GM23338 (cell line): ENCODE measurements around the gene MTHFD1L. TPM values are rescaled to one million over a fixed set of nuclear protein-coding genes. Genes with fewer than 3 reads are reported as not detected.

Experiments used
- ATAC-seq: fragments of 200-7000 bp; cut with Tn5 transposase; 3 replicates; pipeline ENCODE4 v1.9.1; 2020
- DNase-seq: peaks from one replicate; pipeline ENCODE4 v3.0.0-alpha.2; 2015; ENCODE audit warnings: low spot score
- H2AFZ ChIP-seq: fragments of 200-600 bp; sonication (generic); 2 replicates; pipeline ENCODE4 v1.8.0; 2016; ENCODE audit warnings: antibody characterized with exemption, mild to moderate bottlenecking, moderate library complexity
- H3F3A ChIP-seq: fragments of 200-600 bp; sonication (generic); replicated peaks from 2 replicates; pipeline ENCODE4 v1.8.0; 2017; ENCODE audit warnings: antibody characterized with exemption, mixed run types, low read depth
- H3K27ac ChIP-seq: fragments of 200-600 bp; sonication (generic); 2 replicates; pipeline ENCODE4 v1.6.1; 2016; ENCODE audit warnings: low read depth
- H3K27me3 ChIP-seq: fragments of 200-600 bp; sonication (generic); 2 replicates; pipeline ENCODE4 v1.8.0; 2016; ENCODE audit warnings: mild to moderate bottlenecking, mixed run types, moderate library complexity; ENCODE audit not compliant: insufficient read depth
- H3K36me3 ChIP-seq: fragments of 200-600 bp; sonication (generic); 2 replicates; pipeline ENCODE4 v1.8.0; 2016; ENCODE audit warnings: mild to moderate bottlenecking; ENCODE audit not compliant: insufficient read depth
- H3K4me1 ChIP-seq: fragments of 200-600 bp; sonication (generic); 2 replicates; pipeline ENCODE4 v1.8.0; 2016; ENCODE audit warnings: mild to moderate bottlenecking, moderate library complexity; ENCODE audit not compliant: insufficient read depth
- H3K4me2 ChIP-seq: fragments of 200-600 bp; sonication (generic); 2 replicates; pipeline ENCODE4 v1.7.1; 2017; ENCODE audit warnings: mixed run types
- H3K4me3 ChIP-seq: fragments of 200-600 bp; sonication (generic); 2 replicates; pipeline ENCODE4 v1.6.1; 2016; ENCODE audit warnings: mixed run types
- H3K79me2 ChIP-seq: fragments of 200-600 bp; sonication (generic); replicated peaks from 2 replicates; pipeline ENCODE4 v1.8.0; 2017; ENCODE audit warnings: mild to moderate bottlenecking; ENCODE audit not compliant: insufficient read depth
- H3K9me2 ChIP-seq: fragments of 200-600 bp; sonication (generic); 2 replicates; pipeline ENCODE4 v1.8.0; 2017; ENCODE audit not compliant: insufficient read depth
- H4K20me1 ChIP-seq: fragments of 200-600 bp; sonication (generic); replicated peaks from 2 replicates; pipeline ENCODE4 v1.8.0; 2017; ENCODE audit warnings: mild to moderate bottlenecking; ENCODE audit not compliant: insufficient read depth
- H3K27ac Mint-ChIP-seq: 2 replicates; pipeline ENCODE4 v1.8.0; 2020; ENCODE audit warnings: inconsistent platforms, mild to moderate bottlenecking, moderate library complexity, mixed read lengths
- H3K27me3 Mint-ChIP-seq: 3 replicates; pipeline ENCODE4 v1.8.0; 2022; ENCODE audit warnings: low read depth, mild to moderate bottlenecking, moderate library complexity, mixed read lengths, inconsistent platforms; ENCODE audit not compliant: insufficient read depth, poor library complexity
- H3K36me3 Mint-ChIP-seq: 3 replicates; pipeline ENCODE4 v1.8.0; 2021; ENCODE audit warnings: low read depth, mild to moderate bottlenecking, inconsistent platforms, moderate library complexity, mixed read lengths
- H3K4me1 Mint-ChIP-seq: 3 replicates; pipeline ENCODE4 v1.8.0; 2020; ENCODE audit warnings: mild to moderate bottlenecking, inconsistent platforms, mixed read lengths
- H3K4me3 Mint-ChIP-seq: 3 replicates; pipeline ENCODE4 v1.8.0; 2021; ENCODE audit warnings: moderate library complexity, mild to moderate bottlenecking, inconsistent platforms, mixed read lengths
- H3K9me3 Mint-ChIP-seq: 3 replicates; pipeline ENCODE4 v1.8.0; 2020; ENCODE audit warnings: moderate library complexity, mild to moderate bottlenecking, inconsistent platforms, mixed read lengths
- EZH2 ChIP-seq: fragments of 200-600 bp; sonication (generic); IDR thresholded peaks from one replicate; pipeline ENCODE4 v1.8.0; 2017; ENCODE audit warnings: antibody characterized with exemption, mild to moderate bottlenecking, low read depth; ENCODE audit not compliant: unreplicated experiment
- JUNB ChIP-seq: IDR thresholded peaks from one replicate; pipeline ENCODE4 v1.6.1; 2016; ENCODE audit warnings: antibody characterized with exemption; ENCODE audit not compliant: unreplicated experiment
- NANOG ChIP-seq: IDR thresholded peaks from 2 replicates; pipeline ENCODE4 v1.6.1; 2016; ENCODE audit warnings: antibody characterized with exemption, borderline replicate concordance
- STAT1 ChIP-seq: IDR thresholded peaks from one replicate; pipeline ENCODE4 v1.6.1; 2016; ENCODE audit warnings: antibody characterized with exemption; ENCODE audit not compliant: unreplicated experiment
- ZNF114 ChIP-seq: fragments of 250-450 bp; sonication (Bioruptor Pico); IDR thresholded peaks from 2 replicates; pipeline ENCODE4 v1.5.0; 2020; ENCODE audit warnings: mild to moderate bottlenecking, moderate library complexity
- ZNF331 ChIP-seq: fragments of 250-450 bp; sonication (Bioruptor Pico); IDR thresholded peaks from 2 replicates; pipeline ENCODE4 v1.5.0; 2020; ENCODE audit warnings: low read depth, mild to moderate bottlenecking, moderate library complexity
- ZNF462 ChIP-seq: fragments of 250-450 bp; sonication (Bioruptor Pico); IDR thresholded peaks from 2 replicates; pipeline ENCODE4 v1.5.0; 2020; ENCODE audit warnings: mild to moderate bottlenecking, moderate library complexity
- polyA plus RNA-seq: library from polyadenylated mRNA; unstranded; fragments of >200 nt; fragmentation: Nextera tagmentation; extraction: Ambion mirVana; gene quantifications from 2 replicates; pipeline ENCODE4 v1.2.1, GENCODE V29; 2016
- total RNA-seq: library from RNA; depleted of rRNA; stranded (reverse); fragments of >200 nt; shearing (Covaris generic); gene quantifications from 2 replicates; pipeline ENCODE4 v1.2.3, GENCODE V29; 2014
- TF ChIP-seq, protein P1 (sequence below): IDR thresholded peaks from 2 replicates; pipeline ENCODE4 v1.6.1; 2016; ENCODE audit warnings: antibody characterized with exemption
- TF ChIP-seq, protein P2 (sequence below), 2 experiments: fragments of 200-600 bp in 1 of 2; sonication (generic) in 1 of 2; conservative IDR thresholded peaks; 2 replicates each; pipeline versions ENCODE4 v1.5.1 to v1.6.1; 2016 to 2017; ENCODE audit warnings: antibody characterized with exemption in 2 of 2, low read depth in 2 of 2, mild to moderate bottlenecking in 2 of 2, moderate library complexity in 1 of 2

The MTHFD1L gene
- total and polyA plus RNA-seq, 2 experiments from 2014 or later, result 53.2 to 66.8 TPM

DNA sequence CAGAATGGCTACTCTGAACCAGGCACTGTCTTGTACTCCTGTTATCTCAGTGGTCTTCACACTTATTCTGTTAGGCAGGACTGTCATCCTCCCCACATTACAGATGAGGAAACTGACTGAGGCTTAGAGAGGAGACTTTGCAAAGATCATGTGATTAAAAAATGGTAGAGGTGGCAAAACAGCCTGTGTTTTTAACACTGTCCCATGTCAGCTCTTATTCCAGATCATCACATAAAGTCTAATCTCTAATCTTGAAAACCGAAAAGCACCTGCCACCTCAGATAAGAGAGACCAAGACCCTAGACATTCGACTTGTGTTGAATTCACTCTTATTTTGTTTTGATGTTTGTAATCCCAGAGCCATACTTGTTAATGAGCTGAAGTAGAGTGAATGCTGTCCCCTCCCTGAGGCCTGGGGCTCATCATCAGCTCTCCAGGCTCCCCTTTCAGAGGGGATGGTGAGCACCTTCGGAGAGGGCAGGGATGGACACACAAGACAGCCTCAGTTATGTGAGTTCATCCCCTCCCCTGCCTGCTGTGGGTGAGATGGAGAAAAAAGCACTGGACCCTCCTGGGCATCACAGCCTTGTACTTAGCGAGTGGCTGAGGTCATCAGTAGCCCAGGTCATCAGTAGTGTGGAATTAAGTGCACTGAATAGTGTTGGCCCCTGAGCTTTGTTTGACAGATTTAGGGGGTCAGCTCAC lies 30.6 kb downstream of the MTHFD1L start:
- Histone ChIP-seq H3K79me2 (peaks cover 18% of the 10 kb centered on the region), H3K4me2 (no peak overlapping the region), H3K27me3 (no peaks in the 10 kb centered on the region), H3F3A (no peaks in the 10 kb centered on the region), H3K4me1 (0 out of 2 replicates have a peak, but pooled peaks cover 6% of the 10 kb centered on the region), H3K9me2 (no peaks in the 10 kb centered on the region), H4K20me1 (0 out of 2 replicates have a peak, but pooled peaks cover under 1% of the 10 kb centered on the region), H3K4me3 (no peak overlapping the region), H3K27ac (no peak overlapping the region), H2AFZ (no peak overlapping the region), H3K36me3 (peaks cover 5% of the 10 kb centered on the region; the same call in 1 of the 2 replicates)
- peaks cover 1% of the 10 kb centered on the region for H3K27me3 Mint-ChIP-seq
- no peaks in the 10 kb centered on the region for H3K9me3 Mint-ChIP-seq
- no peak overlapping the region for H3K4me3 Mint-ChIP-seq
- H3K27ac Mint-ChIP-seq, result no peak overlapping the region
- H3K36me3 Mint-ChIP-seq, result peaks cover 80% of the 10 kb centered on the region
- H3K4me1 Mint-ChIP-seq, result peaks cover 5% of the 10 kb centered on the region; the same call in 2 of the 3 replicates
- no peak for ATAC-seq
- no peak for DNase-seq
- TF ChIP-seq ZNF331 (CRISPR knock-in tag) (no peak), NANOG (no peak), ZNF114 (no peak), STAT1 (no peak), EZH2 (no peak), ZNF462 (no peak), JUNB (no peak)
- TF ChIP-seq, protein P1, sequence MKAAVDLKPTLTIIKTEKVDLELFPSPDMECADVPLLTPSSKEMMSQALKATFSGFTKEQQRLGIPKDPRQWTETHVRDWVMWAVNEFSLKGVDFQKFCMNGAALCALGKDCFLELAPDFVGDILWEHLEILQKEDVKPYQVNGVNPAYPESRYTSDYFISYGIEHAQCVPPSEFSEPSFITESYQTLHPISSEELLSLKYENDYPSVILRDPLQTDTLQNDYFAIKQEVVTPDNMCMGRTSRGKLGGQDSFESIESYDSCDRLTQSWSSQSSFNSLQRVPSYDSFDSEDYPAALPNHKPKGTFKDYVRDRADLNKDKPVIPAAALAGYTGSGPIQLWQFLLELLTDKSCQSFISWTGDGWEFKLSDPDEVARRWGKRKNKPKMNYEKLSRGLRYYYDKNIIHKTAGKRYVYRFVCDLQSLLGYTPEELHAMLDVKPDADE, result no peak
- TF ChIP-seq, protein P2, sequence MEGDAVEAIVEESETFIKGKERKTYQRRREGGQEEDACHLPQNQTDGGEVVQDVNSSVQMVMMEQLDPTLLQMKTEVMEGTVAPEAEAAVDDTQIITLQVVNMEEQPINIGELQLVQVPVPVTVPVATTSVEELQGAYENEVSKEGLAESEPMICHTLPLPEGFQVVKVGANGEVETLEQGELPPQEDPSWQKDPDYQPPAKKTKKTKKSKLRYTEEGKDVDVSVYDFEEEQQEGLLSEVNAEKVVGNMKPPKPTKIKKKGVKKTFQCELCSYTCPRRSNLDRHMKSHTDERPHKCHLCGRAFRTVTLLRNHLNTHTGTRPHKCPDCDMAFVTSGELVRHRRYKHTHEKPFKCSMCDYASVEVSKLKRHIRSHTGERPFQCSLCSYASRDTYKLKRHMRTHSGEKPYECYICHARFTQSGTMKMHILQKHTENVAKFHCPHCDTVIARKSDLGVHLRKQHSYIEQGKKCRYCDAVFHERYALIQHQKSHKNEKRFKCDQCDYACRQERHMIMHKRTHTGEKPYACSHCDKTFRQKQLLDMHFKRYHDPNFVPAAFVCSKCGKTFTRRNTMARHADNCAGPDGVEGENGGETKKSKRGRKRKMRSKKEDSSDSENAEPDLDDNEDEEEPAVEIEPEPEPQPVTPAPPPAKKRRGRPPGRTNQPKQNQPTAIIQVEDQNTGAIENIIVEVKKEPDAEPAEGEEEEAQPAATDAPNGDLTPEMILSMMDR (conservative IDR thresholded peaks at IDR 0.05; ENCODE audit: low read depth in 2 of 2), result no peak
